Mesendoderm (in vitro differentiated cells): ENCODE data around the gene LCE3A.
"Not testable (repeated sequence)": the region's sequence is repeated elsewhere in the genome, so short reads cannot be mapped to it uniquely, and the experiment has no call there.

Experiments
- DNase-seq: peaks from one replicate; pipeline ENCODE4 v3.0.0; 2013
- H2AK5ac ChIP-seq: 2 replicates; pipeline ENCODE4 v1.6.1; 2013; ENCODE audit warnings: low read length, inconsistent platforms
- H2BK120ac ChIP-seq: 2 replicates; pipeline ENCODE4 v1.6.1; 2013; ENCODE audit warnings: low read depth, mild to moderate bottlenecking, low read length, moderate library complexity, mixed read lengths
- H2BK15ac ChIP-seq: replicated peaks from 2 replicates; pipeline ENCODE4 v1.6.1; 2013; ENCODE audit warnings: low read depth, mild to moderate bottlenecking, moderate library complexity
- H2BK5ac ChIP-seq: 2 replicates; pipeline ENCODE4 v1.6.1; 2013; ENCODE audit warnings: low read length, inconsistent platforms
- H3K18ac ChIP-seq: 2 replicates; pipeline ENCODE4 v1.6.1; 2013; ENCODE audit warnings: mild to moderate bottlenecking, low read length, mixed read lengths
- H3K23ac ChIP-seq: one replicate; pipeline ENCODE4 v1.6.1; 2013; ENCODE audit warnings: low read length
- H3K27ac ChIP-seq: 2 replicates; pipeline ENCODE4 v1.5.1; 2013; ENCODE audit warnings: low read depth, mild to moderate bottlenecking, inconsistent platforms, low read length, moderate library complexity
- H3K27me3 ChIP-seq: 2 replicates; pipeline ENCODE4 v1.6.1; 2013; ENCODE audit warnings: low read length, control low read depth, mild to moderate bottlenecking, inconsistent platforms; ENCODE audit not compliant: insufficient read depth, poor library complexity
- H3K36me3 ChIP-seq: 2 replicates; pipeline ENCODE4 v1.6.1; 2013; ENCODE audit warnings: low read length, inconsistent platforms; ENCODE audit not compliant: control insufficient read depth, insufficient read depth
- H3K4ac ChIP-seq: one replicate; pipeline ENCODE4 v1.6.1; 2013; ENCODE audit warnings: low read depth, mild to moderate bottlenecking, low read length, moderate library complexity
- H3K4me1 ChIP-seq: 2 replicates; pipeline ENCODE4 v1.6.1; 2013; ENCODE audit warnings: low read depth, low read length, inconsistent platforms; ENCODE audit not compliant: control insufficient read depth
- H3K4me2 ChIP-seq: 2 replicates; pipeline ENCODE4 v1.6.1; 2013; ENCODE audit warnings: low read length
- H3K4me3 ChIP-seq: 2 replicates; pipeline ENCODE4 v1.5.1; 2013; ENCODE audit warnings: mild to moderate bottlenecking, low read length
- H3K56ac ChIP-seq: one replicate; pipeline ENCODE4 v1.6.1; 2013; ENCODE audit warnings: low read length
- H3K79me1 ChIP-seq: 2 replicates; pipeline ENCODE4 v1.6.1; 2013; ENCODE audit warnings: low read length, inconsistent platforms
- H3K79me2 ChIP-seq: 2 replicates; pipeline ENCODE4 v1.6.1; 2013; ENCODE audit warnings: mild to moderate bottlenecking, low read length; ENCODE audit not compliant: control insufficient read depth, insufficient read depth
- H3K9ac ChIP-seq: 2 replicates; pipeline ENCODE4 v1.6.1; 2013; ENCODE audit warnings: low read length, inconsistent platforms
- H4K5ac ChIP-seq: one replicate; pipeline ENCODE4 v1.6.1; 2013; ENCODE audit warnings: low read length
- H4K8ac ChIP-seq: one replicate; pipeline ENCODE4 v1.6.1; 2013; ENCODE audit warnings: low read depth, mild to moderate bottlenecking, control low read depth, low read length, moderate library complexity
- WGBS: extraction: QIAGEN DNeasy Blood & Tissue Kit; methylation state at CpG from one replicate; pipeline ENCODE4 v1.1.7; 2013; ENCODE audit warnings: low lambda C conversion rate, missing lambda C conversion rate; ENCODE audit not compliant: insufficient coverage; ENCODE audit errors: extremely low coverage; 5-methylcytosine and 5-hydroxymethylcytosine counted together

LCE3A gene

GRCh38 chr1:152596986-152597385 lies 25.9 kb downstream of the LCE3A start:
- Histone ChIP-seq H2BK120ac (no peak overlapping the region), H3K4ac (no peak overlapping the region), H4K8ac (no peak overlapping the region), H2AK5ac (no peak overlapping the region), H4K5ac (no peak overlapping the region), H3K23ac (no peak overlapping the region), H3K4me1 (no peaks in the 10 kb centered on the region), H3K9ac (no peak overlapping the region), H3K36me3 (no peaks in the 10 kb centered on the region), H3K4me3 (no peak overlapping the region), H3K4me2 (no peak overlapping the region), H3K56ac (no peak overlapping the region), H3K27ac (no peak overlapping the region), H2BK15ac (no peak overlapping the region), H3K79me1 (no peaks in the 10 kb centered on the region), H2BK5ac (no peak overlapping the region), H3K18ac (no peak overlapping the region), H3K79me2 (no peaks in the 10 kb centered on the region), H3K27me3 (no peaks in the 10 kb centered on the region)
- DNase-seq = no peak
- WGBS = no CpG with 5 or more reads among the region's 2 CpGs

GRCh38 chr1:152585586-152585985 lies 37.3 kb downstream of the LCE3A start:
- Histone ChIP-seq H3K23ac (no peak overlapping the region), H2BK120ac (no peak overlapping the region), H3K4me1 (no peaks in the 10 kb centered on the region), H4K8ac (no peak overlapping the region), H3K9ac (no peak overlapping the region), H3K36me3 (no peaks in the 10 kb centered on the region), H2BK15ac (no peak overlapping the region), H2BK5ac (no peak overlapping the region), H3K18ac (no peak overlapping the region), H2AK5ac (no peak overlapping the region), H3K4ac (no peak overlapping the region), H3K56ac (no peak overlapping the region), H3K27ac (no peak overlapping the region), H3K4me2 (no peak overlapping the region), H4K5ac (no peak overlapping the region), H3K79me2 (no peaks in the 10 kb centered on the region), H3K4me3 (no peak overlapping the region), H3K27me3 (no peaks in the 10 kb centered on the region), H3K79me1 (no peaks in the 10 kb centered on the region)
- DNase-seq = no peak
- no CpG with 5 or more reads among the region's 1 CpG for WGBS

DNA sequence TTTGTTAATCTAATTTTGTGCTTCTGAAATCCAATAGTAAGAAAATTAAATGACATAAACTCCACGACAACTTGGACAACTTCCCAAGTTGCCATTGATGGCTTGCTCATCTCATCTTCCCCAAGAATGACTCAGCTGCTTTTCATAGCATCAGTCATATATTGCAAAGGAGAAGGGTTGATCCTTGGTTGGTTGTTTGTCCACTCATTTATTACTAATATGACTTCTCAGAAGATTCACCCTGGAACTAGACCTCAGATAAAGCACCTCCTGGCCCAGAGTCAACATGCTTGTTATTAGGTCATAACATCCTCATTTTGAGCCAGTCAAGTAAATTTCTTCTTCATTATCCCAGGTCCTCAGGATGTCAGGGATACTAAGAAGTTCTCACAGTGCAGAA lies 40.3 kb downstream of the LCE3A start:
- H3K56ac ChIP-seq = no peak overlapping the region
- DNase-seq = no peak
- no peaks in the 10 kb centered on the region for H3K4me1 ChIP-seq
- WGBS = no CpG with 5 or more reads among the region's 1 CpG
- no peak overlapping the region for H3K4me3 ChIP-seq
- no peaks in the 10 kb centered on the region for H3K36me3 ChIP-seq
- no peak overlapping the region for H3K4me2 ChIP-seq
- no peak overlapping the region for H3K4ac ChIP-seq
- H2AK5ac ChIP-seq = no peak overlapping the region
- H4K5ac ChIP-seq = no peak overlapping the region
- no peak overlapping the region for H3K9ac ChIP-seq
- H3K27ac ChIP-seq = no peak overlapping the region
- no peaks in the 10 kb centered on the region for H3K27me3 ChIP-seq
- no peaks in the 10 kb centered on the region for H3K79me2 ChIP-seq
- H2BK15ac ChIP-seq = no peak overlapping the region
- H2BK120ac ChIP-seq = no peak overlapping the region
- H4K8ac ChIP-seq = no peak overlapping the region
- no peaks in the 10 kb centered on the region for H3K79me1 ChIP-seq
- H2BK5ac ChIP-seq = no peak overlapping the region
- no peak overlapping the region for H3K18ac ChIP-seq
- H3K23ac ChIP-seq = no peak overlapping the region

- Histone ChIP-seq H4K5ac (no peak within 1 kb of the TSS), H3K79me2 (no peaks in the 10 kb centered on the region), H3K4me3 (no peak within 1 kb of the TSS), H3K4me1 (no peaks in the 10 kb centered on the region), H3K27me3 (no peaks in the 10 kb centered on the region), H2BK120ac (no peak within 1 kb of the TSS), H3K4me2 (no peak within 1 kb of the TSS), H3K79me1 (no peaks in the 10 kb centered on the region), H2AK5ac (no peak within 1 kb of the TSS), H3K18ac (no peak within 1 kb of the TSS), H3K56ac (no peak within 1 kb of the TSS), H3K9ac (no peak within 1 kb of the TSS), H2BK5ac (no peak within 1 kb of the TSS), H2BK15ac (no peak within 1 kb of the TSS), H3K36me3 (no peaks in the 10 kb centered on the region), H3K23ac (no peak within 1 kb of the TSS), H3K4ac (no peak within 1 kb of the TSS), H3K27ac (no peak within 1 kb of the TSS), H4K8ac (no peak within 1 kb of the TSS)
- no CpG with 5 or more reads among the region's 4 CpGs for WGBS
- no peak for DNase-seq
Observed at GRCh38 chr1:152580433-152580832, 42.5 kb downstream of the LCE3A start, which contains the start of gene LCE3D. TSS of gene LCE3D (minus strand) at chr1:152580516. CDS start at chr1:152579936, 580 bp downstream.

DNA sequence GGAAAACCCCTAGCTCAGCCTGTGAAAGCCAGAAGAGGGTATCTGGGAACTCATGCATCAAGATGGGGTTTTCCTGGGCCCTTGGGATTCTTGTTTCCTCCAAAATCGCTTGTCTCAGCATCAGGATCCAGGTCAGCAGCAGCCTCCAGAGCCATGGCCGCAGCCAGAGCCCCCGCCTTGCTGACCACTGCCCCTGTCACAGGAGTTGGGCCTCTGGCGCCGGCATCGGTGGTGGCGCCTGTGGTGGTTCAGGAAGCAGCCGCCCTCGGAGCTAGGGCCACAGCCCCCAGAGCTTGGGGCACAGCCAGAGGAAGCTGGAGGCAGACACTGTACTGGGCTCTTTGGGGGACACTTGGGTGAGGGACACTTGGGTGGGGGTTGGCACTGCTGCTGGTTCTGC lies 43.4 kb downstream of the LCE3A start:
- not testable (repeated sequence) for H3K4me1 ChIP-seq, H3K27ac ChIP-seq
- WGBS = no CpG with 5 or more reads among the region's 9 CpGs

DNA sequence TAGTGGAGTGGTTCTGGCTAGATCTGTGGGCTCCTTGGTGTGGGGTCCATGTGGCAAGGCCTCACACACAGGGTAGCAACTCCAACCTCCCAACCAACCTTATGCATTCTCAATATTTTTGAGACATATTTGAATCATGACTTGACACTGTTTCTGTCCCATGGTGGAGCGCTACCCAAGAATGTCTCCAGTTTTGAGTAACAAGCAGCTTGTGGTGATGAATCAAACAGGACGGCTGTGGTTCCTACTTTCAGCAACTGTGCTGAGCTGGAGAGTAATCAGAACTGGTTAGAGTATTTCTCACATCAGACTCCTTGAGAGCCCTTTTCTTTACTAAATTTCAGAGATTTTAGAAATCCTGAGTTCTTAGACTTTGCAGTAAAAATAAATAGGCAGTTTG lies 45.7 kb downstream of the LCE3A start:
- no peaks in the 10 kb centered on the region for H3K27me3 ChIP-seq
- no peak overlapping the region for H3K27ac ChIP-seq
- no peak overlapping the region for H4K5ac ChIP-seq
- no peaks in the 10 kb centered on the region for H3K36me3 ChIP-seq
- no peak overlapping the region for H3K23ac ChIP-seq
- H3K4me2 ChIP-seq = no peak overlapping the region
- no peak overlapping the region for H3K18ac ChIP-seq
- H2AK5ac ChIP-seq = no peak overlapping the region
- no peak overlapping the region for H4K8ac ChIP-seq
- no peak for DNase-seq
- no peak overlapping the region for H2BK15ac ChIP-seq
- H3K4me3 ChIP-seq = no peak overlapping the region
- no peaks in the 10 kb centered on the region for H3K4me1 ChIP-seq
- no CpG with 5 or more reads among the region's 2 CpGs for WGBS
- H3K4ac ChIP-seq = no peak overlapping the region
- H3K79me2 ChIP-seq = no peaks in the 10 kb centered on the region
- no peak overlapping the region for H2BK120ac ChIP-seq
- H2BK5ac ChIP-seq = no peak overlapping the region
- H3K56ac ChIP-seq = no peak overlapping the region
- no peaks in the 10 kb centered on the region for H3K79me1 ChIP-seq
- H3K9ac ChIP-seq = no peak overlapping the region

More for the DNA sequence above, 43.4 kb downstream of the LCE3A start:
- not testable (repeated sequence) for H3K4me3 ChIP-seq, H3K18ac ChIP-seq, H4K8ac ChIP-seq, H3K9ac ChIP-seq, H2BK5ac ChIP-seq, H3K4ac ChIP-seq, H3K4me2 ChIP-seq, H3K79me2 ChIP-seq, H3K79me1 ChIP-seq, H2BK120ac ChIP-seq, H2AK5ac ChIP-seq, DNase-seq, H3K27me3 ChIP-seq, H2BK15ac ChIP-seq, H3K56ac ChIP-seq, H3K36me3 ChIP-seq, H3K23ac ChIP-seq, H4K5ac ChIP-seq
